Loucy (cell line): ENCODE results near the gene LCN10.

Experiments
- H2AFZ ChIP-seq: fragments of 200-600 bp; sonication (generic); 2 replicates; pipeline ENCODE4 v1.6.0; 2016; ENCODE audit warnings: antibody characterized with exemption, mild to moderate bottlenecking, low read length, moderate library complexity
- H3F3A ChIP-seq: fragments of 200-600 bp; 2 replicates; pipeline ENCODE4 v1.6.0; 2016; ENCODE audit warnings: antibody characterized with exemption, low read depth, mild to moderate bottlenecking
- H3K27me3 ChIP-seq: fragments of 200-600 bp; sonication (generic); 2 replicates; pipeline ENCODE4 v1.6.1; 2014; ENCODE audit warnings: low read length, mild to moderate bottlenecking; ENCODE audit not compliant: insufficient read depth, poor library complexity, severe bottlenecking
- H3K36me3 ChIP-seq: fragments of 200-600 bp; sonication (generic); 2 replicates; pipeline ENCODE4 v1.6.1; 2016; ENCODE audit warnings: low read length; ENCODE audit not compliant: insufficient read depth
- H3K4me1 ChIP-seq: fragments of 200-600 bp; sonication (generic); 2 replicates; pipeline ENCODE4 v1.5.1; 2014; ENCODE audit warnings: low read length, mild to moderate bottlenecking; ENCODE audit not compliant: insufficient read depth, poor library complexity, severe bottlenecking
- H3K4me2 ChIP-seq: fragments of 200-600 bp; sonication (generic); 2 replicates; pipeline ENCODE4 v1.6.0; 2014; ENCODE audit warnings: antibody characterized with exemption, low read length, low read depth, mild to moderate bottlenecking; ENCODE audit not compliant: poor library complexity, severe bottlenecking
- H3K4me3 ChIP-seq: fragments of 200-600 bp; sonication (generic); 2 replicates; pipeline ENCODE4 v1.5.1; 2014; ENCODE audit warnings: low read length, mild to moderate bottlenecking, mixed read lengths; ENCODE audit not compliant: poor library complexity, severe bottlenecking
- H3K79me2 ChIP-seq: fragments of 200-600 bp; sonication (generic); 2 replicates; pipeline ENCODE4 v1.6.1; 2014; ENCODE audit warnings: low read length; ENCODE audit not compliant: insufficient read depth
- H3K9ac ChIP-seq: fragments of 200-600 bp; sonication (generic); 2 replicates; pipeline ENCODE4 v1.6.0; 2014; ENCODE audit warnings: mild to moderate bottlenecking, low read depth, low read length, moderate library complexity; ENCODE audit not compliant: poor library complexity, severe bottlenecking
- H3K9me2 ChIP-seq: fragments of 200-600 bp; sonication (generic); replicated peaks from 2 replicates; pipeline ENCODE4 v1.6.1; 2016; ENCODE audit warnings: low read depth, low read length, mixed read lengths
- H3K9me3 ChIP-seq: fragments of 200-600 bp; sonication (generic); 2 replicates; pipeline ENCODE4 v1.6.1; 2014; ENCODE audit warnings: mild to moderate bottlenecking, antibody characterized with exemption, low read length, low read depth; ENCODE audit not compliant: insufficient read depth
- H4K20me1 ChIP-seq: fragments of 200-600 bp; sonication (generic); 2 replicates; pipeline ENCODE4 v1.6.0; 2014; ENCODE audit warnings: antibody characterized with exemption, low read length, mild to moderate bottlenecking; ENCODE audit not compliant: insufficient read depth, poor library complexity, severe bottlenecking
- EZH2phosphoT487 ChIP-seq: fragments of 200-600 bp; IDR thresholded peaks from 2 replicates; pipeline ENCODE4 v1.6.1; 2018; ENCODE audit warnings: antibody characterized with exemption, mild to moderate bottlenecking, moderate library complexity, borderline replicate concordance
- TF ChIP-seq, protein P1 (sequence below): fragments of 200-600 bp; sonication (generic); conservative IDR thresholded peaks from 2 replicates; pipeline ENCODE4 v1.5.1; 2014; ENCODE audit warnings: mild to moderate bottlenecking, antibody characterized with exemption, low read length

The LCN10 gene

DNA sequence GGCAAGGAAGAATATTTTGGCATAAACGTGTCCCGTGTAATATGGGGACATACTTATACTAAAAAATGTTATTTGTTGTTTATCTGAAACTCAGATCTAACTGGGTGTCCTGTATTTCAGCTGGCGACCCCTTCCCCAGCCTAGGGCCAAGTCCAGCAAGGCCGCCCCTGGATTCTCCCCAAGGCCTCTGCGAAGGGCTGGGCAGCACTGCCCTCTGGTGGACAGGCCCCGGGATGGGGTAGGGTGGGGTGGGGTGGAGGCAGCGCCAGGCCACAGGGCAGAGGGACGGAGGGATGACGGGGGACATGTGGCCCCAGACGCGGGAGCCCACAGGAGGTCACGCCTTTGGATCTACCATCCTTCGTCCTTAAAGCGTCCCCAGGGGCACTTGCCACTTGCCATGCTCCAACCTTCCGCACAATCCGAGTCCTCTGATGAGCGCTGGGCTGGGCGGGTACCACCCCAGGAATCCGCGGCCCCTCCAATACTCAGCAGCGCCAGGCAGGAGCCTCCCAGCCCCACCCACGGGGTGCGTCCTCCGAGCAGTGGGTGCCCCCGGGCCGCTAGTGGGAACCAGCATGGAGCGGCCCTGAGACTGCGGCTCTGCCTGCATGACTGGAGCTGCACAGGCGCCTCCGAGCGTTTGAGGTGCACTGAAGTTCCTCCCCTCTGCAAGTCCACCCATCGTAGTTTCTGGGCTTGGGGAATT, 48.4 kb downstream of the LCN10 start:
- H3K27me3 ChIP-seq: no peaks in the 10 kb centered on the region

DNA sequence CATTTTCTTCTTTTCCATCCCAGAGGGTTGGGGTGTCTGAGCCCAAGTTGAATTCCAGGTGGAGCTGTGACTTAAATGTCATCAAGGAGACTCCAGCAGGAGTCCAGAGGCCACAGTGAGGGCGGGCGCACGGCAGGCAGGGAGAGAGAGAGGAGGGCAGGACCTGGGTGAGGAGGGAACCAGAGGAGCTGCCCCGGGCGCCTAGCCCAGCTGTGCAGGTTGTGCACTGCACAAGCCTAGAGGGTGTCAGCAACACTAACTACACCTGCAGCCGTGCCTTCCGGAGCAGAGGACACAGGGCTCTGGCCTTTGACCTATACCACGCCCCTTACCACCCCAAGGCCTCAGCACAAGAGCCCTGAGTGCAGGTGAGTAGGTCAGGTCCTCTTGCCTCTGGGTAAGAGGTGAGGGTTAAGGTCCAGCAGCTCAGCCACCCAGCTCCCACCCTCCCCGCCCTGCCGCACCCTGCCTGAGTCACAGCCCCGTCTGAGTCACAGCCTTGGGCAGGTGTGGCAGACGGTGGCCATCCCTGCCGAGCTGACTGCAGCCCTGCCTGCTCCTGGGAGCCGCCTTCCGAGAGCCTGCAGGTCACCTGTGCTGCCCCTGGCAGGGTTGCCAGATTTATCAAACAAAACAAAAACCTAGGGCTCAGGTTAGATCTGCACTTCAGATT, 49.1 kb downstream of the LCN10 start:
- Histone ChIP-seq H2AFZ (no peak overlapping the region), H3K9me3 (no peaks in the 10 kb centered on the region), H3K9ac (no peak overlapping the region), H3K4me1 (no peaks in the 10 kb centered on the region), H3K4me3 (no peak overlapping the region), H4K20me1 (no peaks in the 10 kb centered on the region), H3K36me3 (no peaks in the 10 kb centered on the region), H3F3A (no peaks in the 10 kb centered on the region), H3K27me3 (no peaks in the 10 kb centered on the region), H3K4me2 (no peak overlapping the region), H3K79me2 (no peaks in the 10 kb centered on the region), H3K9me2 (no peaks in the 10 kb centered on the region)
- TF ChIP-seq, protein P1, sequence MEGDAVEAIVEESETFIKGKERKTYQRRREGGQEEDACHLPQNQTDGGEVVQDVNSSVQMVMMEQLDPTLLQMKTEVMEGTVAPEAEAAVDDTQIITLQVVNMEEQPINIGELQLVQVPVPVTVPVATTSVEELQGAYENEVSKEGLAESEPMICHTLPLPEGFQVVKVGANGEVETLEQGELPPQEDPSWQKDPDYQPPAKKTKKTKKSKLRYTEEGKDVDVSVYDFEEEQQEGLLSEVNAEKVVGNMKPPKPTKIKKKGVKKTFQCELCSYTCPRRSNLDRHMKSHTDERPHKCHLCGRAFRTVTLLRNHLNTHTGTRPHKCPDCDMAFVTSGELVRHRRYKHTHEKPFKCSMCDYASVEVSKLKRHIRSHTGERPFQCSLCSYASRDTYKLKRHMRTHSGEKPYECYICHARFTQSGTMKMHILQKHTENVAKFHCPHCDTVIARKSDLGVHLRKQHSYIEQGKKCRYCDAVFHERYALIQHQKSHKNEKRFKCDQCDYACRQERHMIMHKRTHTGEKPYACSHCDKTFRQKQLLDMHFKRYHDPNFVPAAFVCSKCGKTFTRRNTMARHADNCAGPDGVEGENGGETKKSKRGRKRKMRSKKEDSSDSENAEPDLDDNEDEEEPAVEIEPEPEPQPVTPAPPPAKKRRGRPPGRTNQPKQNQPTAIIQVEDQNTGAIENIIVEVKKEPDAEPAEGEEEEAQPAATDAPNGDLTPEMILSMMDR: no peak
- no peak for TF ChIP-seq EZH2phosphoT487

More for the DNA sequence above, 48.4 kb downstream of the LCN10 start:
- Histone ChIP-seq H3K9me3 (no peaks in the 10 kb centered on the region), H3K4me2 (no peak overlapping the region), H3F3A (no peaks in the 10 kb centered on the region), H3K79me2 (no peaks in the 10 kb centered on the region), H3K9ac (no peak overlapping the region), H3K4me3 (no peak overlapping the region), H3K36me3 (no peaks in the 10 kb centered on the region), H2AFZ (no peak overlapping the region), H4K20me1 (no peaks in the 10 kb centered on the region), H3K9me2 (no peaks in the 10 kb centered on the region), H3K4me1 (no peaks in the 10 kb centered on the region)
- TF ChIP-seq EZH2phosphoT487: no peak
- TF ChIP-seq, protein P1: peak; percentile 61

DNA sequence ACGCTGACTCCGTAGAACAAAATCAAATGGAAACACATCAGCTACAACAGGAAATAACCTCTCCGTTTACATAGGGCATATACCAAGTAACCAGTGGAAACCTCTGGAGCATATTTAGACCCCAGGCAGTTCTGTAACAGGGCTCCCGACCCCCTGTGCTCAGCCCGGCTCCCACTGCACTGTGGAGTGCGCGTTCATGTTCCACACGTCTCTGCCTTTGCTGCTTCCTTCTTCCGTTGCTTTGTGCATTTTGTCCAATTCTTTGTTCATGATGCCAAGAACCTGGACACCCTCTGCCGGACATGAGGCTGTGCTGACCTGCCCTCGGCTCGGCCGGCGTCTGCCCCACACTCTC, 49.6 kb downstream of the LCN10 start:
- Histone ChIP-seq H4K20me1 (no peaks in the 10 kb centered on the region), H3K9me3 (no peaks in the 10 kb centered on the region), H3K27me3 (no peaks in the 10 kb centered on the region), H3K36me3 (no peaks in the 10 kb centered on the region), H3K9ac (no peak overlapping the region), H3K9me2 (no peaks in the 10 kb centered on the region), H3F3A (no peaks in the 10 kb centered on the region), H3K79me2 (no peaks in the 10 kb centered on the region), H3K4me1 (no peaks in the 10 kb centered on the region), H3K4me2 (no peak overlapping the region), H2AFZ (no peak overlapping the region), H3K4me3 (no peak overlapping the region)
- TF ChIP-seq, protein P1: no peak
- no peak for TF ChIP-seq EZH2phosphoT487
